Ovary (tissue), 3 donors: ENCODE data around the gene BRINP1.

Experiments
- EP300 ChIP-seq: sonication (generic); formaldehyde crosslinking; IDR thresholded peaks from one replicate; pipeline ENCODE4 v1.6.1; 2017; ENCODE audit warnings: antibody characterized with exemption
- POLR2A ChIP-seq: fragments of 450-650 bp; IDR thresholded peaks from one replicate; pipeline ENCODE4 v1.6.1; 2017; ENCODE audit warnings: antibody characterized with exemption, mild to moderate bottlenecking, moderate library complexity
- TF ChIP-seq, protein P1 (sequence below), 3 donors: fragments of 450-650 bp in 2 of 3; fragments of 200-600 bp in 1 of 3; IDR thresholded peaks; one replicate each; pipeline versions ENCODE4 v1.5.1 to v1.8.0; 2016 to 2022; ENCODE audit warnings: antibody characterized with exemption in 3 of 3, mild to moderate bottlenecking in 1 of 3
- donor health status: DM: no; HTN: no; CAD: no.

DNA sequence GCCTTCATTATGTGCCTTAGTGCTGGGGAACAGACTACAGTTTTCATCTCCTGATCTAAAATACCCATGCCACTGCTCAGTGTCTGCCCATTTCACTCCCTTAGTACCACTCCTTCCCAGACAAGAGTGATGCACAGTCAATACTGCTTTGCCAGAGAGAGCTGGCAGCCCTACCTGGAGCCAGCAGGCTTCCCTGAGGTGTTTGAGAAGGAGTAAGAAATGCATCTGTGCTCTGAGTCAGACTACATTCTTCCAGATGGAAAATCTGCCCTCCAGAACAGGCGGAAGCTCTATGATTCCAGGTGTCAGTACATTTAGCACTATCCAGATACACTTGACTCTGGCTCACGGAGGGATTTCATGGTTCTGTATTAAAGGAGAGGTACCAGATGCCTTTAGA lies 209.8 kb downstream of the BRINP1 start:
- TF ChIP-seq, protein P1, sequence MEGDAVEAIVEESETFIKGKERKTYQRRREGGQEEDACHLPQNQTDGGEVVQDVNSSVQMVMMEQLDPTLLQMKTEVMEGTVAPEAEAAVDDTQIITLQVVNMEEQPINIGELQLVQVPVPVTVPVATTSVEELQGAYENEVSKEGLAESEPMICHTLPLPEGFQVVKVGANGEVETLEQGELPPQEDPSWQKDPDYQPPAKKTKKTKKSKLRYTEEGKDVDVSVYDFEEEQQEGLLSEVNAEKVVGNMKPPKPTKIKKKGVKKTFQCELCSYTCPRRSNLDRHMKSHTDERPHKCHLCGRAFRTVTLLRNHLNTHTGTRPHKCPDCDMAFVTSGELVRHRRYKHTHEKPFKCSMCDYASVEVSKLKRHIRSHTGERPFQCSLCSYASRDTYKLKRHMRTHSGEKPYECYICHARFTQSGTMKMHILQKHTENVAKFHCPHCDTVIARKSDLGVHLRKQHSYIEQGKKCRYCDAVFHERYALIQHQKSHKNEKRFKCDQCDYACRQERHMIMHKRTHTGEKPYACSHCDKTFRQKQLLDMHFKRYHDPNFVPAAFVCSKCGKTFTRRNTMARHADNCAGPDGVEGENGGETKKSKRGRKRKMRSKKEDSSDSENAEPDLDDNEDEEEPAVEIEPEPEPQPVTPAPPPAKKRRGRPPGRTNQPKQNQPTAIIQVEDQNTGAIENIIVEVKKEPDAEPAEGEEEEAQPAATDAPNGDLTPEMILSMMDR (IDR thresholded peaks at IDR 0.05): no peak
- no peak for TF ChIP-seq POLR2A
- TF ChIP-seq EP300: no peak
